GM18520 (cell line): ENCODE results near the gene ELL3.
"Not testable (repeated sequence)": the region's sequence is repeated elsewhere in the genome, so short reads cannot be mapped to it uniquely, and the experiment has no call there.

Experiments used
- ATAC-seq: cut with Tn5 transposase; IDR thresholded peaks from one replicate; pipeline ENCODE4 v1.9.1; 2021; ENCODE audit not compliant: unreplicated experiment

The ELL3 gene

DNA sequence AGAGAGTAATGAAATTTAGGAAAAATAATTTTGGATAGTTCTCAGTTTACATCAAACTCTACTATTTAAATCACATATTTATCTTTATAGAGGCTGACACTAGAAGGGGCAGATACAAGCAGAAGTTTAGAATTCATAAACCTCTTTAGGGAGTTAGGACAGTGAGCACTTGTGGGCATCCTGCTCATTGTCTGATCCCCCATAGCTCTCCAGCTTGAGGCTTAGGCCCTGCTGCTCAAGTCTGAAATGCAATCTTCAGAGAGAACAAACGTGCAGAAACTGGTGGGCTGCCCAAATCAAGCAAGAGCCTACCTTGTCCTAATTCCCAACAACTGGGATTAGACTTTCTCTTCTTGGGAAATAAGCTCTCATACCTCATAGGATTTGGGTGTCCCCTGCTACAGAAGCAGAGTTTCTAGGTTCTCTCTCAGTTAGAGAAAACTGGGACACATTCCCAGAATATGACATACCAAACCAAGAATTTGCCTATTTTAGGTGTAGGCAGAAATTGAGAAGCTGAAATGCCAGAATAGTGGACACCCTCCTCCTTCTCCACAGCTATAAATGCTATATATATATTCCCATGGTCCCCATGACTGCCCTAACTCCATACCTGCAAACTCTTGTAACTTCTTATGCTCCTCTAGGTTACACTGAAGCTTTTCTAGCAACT lies 48.6 kb downstream of the ELL3 start:
- not testable (repeated sequence) for ATAC-seq

DNA sequence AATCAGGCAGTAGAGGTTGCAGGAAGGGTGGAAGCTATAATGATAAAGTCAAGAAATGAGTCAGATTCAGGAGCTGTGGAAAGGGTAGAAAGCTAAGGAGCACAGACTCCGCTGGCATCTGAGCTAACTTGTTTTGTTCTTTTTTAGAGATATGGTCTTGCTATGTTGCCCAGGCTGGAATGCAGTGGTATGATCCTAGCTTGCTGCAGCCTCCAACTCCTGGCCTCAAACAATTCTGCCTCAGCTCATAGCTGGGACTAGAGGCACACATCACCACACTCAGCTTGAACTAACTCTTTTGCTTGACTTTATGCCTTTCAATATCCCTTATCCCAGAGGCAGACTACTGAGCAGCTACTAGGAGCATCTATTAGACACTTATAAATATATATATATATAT lies 50.5 kb downstream of the ELL3 start:
- ATAC-seq, result not testable (repeated sequence)

DNA sequence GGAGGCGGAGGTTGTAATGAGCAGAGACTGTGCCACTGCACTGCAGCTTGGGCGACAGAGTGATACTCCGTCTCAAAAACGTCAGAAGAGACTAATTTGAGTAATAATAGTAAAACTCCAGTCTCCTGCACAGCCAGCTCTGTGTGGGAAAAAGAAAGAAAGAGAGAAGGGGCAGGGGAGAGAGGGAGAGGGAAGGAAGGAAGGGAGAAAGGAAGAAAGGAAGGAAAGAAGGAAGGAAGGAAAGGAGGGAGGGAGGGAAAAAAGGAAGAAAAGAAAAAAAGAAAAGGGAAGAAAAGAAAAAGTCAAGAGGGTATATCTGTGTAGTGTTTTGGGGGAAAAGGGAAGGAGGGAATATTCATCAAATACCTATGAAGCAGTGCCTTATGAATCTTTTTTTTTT lies 53.6 kb downstream of the ELL3 start:
- no peak for ATAC-seq
